Measurements from ENCODE around the gene FAT1. TPM values are rescaled to one million over a fixed set of nuclear protein-coding genes. Genes with fewer than 3 reads are reported as not detected.

FAT1 gene
- total and polyA plus RNA-seq, 9 of the 15 experiments (the other 6 are each of a cell fraction or from before 2014, with no cell fraction given): 6.0 to 38.4 (median 21.4) TPM

DNA sequence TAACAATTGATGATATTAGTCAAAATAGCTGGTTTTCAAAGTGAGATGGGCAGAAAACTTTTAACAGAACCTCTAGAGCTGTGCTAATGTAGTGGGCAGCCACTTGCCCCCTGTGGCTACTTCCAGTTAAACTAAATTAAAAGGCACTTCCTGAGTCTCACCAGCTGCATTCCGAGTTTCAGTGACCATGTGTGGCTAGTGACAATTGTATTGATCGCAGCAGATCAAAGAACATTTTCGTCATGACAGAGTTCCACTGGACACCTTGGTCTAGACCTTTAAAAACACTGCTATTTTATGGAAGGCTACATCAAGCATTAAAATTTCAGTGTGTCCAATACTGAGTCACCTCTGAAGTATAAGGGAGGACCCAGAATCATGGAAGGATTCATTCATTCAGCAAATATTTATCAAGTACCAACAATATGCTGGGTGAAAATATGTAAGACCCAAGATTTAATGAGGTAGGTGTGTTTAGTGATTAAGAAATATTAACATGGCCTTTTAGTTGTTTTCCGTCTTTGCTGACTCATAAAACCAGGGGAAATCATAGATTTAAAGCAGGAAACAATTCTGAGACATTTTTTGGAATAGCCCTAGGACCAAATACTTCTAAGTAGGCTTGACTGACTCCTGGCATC, 5.1 kb upstream of the FAT1 start (continued):
- TF ChIP-seq, protein P1, sequence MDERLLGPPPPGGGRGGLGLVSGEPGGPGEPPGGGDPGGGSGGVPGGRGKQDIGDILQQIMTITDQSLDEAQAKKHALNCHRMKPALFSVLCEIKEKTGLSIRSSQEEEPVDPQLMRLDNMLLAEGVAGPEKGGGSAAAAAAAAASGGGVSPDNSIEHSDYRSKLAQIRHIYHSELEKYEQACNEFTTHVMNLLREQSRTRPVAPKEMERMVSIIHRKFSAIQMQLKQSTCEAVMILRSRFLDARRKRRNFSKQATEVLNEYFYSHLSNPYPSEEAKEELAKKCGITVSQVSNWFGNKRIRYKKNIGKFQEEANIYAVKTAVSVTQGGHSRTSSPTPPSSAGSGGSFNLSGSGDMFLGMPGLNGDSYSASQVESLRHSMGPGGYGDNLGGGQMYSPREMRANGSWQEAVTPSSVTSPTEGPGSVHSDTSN (CRISPR knock-in tag; IDR thresholded peaks at IDR 0.05; ENCODE audit: low read depth): no peak
- TF ChIP-seq, protein P1 (tag; conservative IDR thresholded peaks at IDR 0.05; ENCODE audit: low read depth): no peak
- TF ChIP-seq SIRT6 (IDR thresholded peaks at IDR 0.05; ENCODE audit: low read depth, low read length): no peak
- no peak for TF ChIP-seq ESRRB (CRISPR knock-in tag; IDR thresholded peaks at IDR 0.05; ENCODE audit: borderline replicate concordance)

DNA sequence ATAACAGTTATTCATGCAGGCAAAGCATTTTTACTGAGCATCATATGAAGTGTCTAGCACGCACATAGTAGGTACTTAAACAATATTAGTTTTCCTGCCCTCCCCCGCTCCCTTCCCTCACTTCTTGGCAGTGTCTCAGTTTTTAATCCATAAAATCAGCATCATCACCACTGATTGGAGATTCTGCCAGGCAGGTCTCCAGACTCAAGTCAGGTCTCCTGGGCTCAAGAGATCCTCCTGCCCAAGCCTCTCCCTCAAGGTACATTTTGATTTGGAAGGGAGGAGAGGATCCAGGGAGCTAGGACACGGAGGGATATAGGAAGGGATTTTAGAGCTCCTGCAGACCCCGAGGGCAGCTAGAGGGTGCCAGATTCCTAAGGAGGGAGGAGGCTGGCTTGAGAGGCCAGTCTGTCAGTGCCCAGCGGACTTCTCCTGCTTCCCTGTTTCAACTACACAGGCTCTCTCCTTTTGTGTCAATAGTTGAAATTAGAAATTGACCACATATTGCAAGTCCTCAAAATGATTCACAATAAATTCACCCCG, 4.4 kb upstream of the FAT1 start:
- no TSS peak for BruUV-seq (replicated peaks)
- H3K4me3 ChIP-seq: no peak overlapping the region
- CTCF ChIA-PET (ENCODE audit: low intra/inter-chr PET ratio): no interaction called here
- TF ChIP-seq NONO (IDR thresholded peaks at IDR 0.05; ENCODE audit: low read depth in 2 of 2, low read length in 1 of 2): no peak
- TF ChIP-seq, protein P2, sequence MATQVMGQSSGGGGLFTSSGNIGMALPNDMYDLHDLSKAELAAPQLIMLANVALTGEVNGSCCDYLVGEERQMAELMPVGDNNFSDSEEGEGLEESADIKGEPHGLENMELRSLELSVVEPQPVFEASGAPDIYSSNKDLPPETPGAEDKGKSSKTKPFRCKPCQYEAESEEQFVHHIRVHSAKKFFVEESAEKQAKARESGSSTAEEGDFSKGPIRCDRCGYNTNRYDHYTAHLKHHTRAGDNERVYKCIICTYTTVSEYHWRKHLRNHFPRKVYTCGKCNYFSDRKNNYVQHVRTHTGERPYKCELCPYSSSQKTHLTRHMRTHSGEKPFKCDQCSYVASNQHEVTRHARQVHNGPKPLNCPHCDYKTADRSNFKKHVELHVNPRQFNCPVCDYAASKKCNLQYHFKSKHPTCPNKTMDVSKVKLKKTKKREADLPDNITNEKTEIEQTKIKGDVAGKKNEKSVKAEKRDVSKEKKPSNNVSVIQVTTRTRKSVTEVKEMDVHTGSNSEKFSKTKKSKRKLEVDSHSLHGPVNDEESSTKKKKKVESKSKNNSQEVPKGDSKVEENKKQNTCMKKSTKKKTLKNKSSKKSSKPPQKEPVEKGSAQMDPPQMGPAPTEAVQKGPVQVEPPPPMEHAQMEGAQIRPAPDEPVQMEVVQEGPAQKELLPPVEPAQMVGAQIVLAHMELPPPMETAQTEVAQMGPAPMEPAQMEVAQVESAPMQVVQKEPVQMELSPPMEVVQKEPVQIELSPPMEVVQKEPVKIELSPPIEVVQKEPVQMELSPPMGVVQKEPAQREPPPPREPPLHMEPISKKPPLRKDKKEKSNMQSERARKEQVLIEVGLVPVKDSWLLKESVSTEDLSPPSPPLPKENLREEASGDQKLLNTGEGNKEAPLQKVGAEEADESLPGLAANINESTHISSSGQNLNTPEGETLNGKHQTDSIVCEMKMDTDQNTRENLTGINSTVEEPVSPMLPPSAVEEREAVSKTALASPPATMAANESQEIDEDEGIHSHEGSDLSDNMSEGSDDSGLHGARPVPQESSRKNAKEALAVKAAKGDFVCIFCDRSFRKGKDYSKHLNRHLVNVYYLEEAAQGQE (IDR thresholded peaks at IDR 0.05; ENCODE audit: borderline replicate concordance): peak; percentile 32; the same call in 1 of the 2 replicates
- TF ChIP-seq, protein P2 (CRISPR knock-in tag; IDR thresholded peaks at IDR 0.05; ENCODE audit: low read depth): no peak
- peak; percentile 79 for TF ChIP-seq ZKSCAN1 (IDR thresholded peaks at IDR 0.05; ENCODE audit: low read depth, low read length)

More for the DNA sequence above, 4.4 kb upstream of the FAT1 start:
- Histone ChIP-seq H3K36me3 (ENCODE audit: control insufficient read depth, insufficient read depth, low read length) (no peaks in the 10 kb centered on the region), H3K9me3 (replicated peaks; ENCODE audit: control insufficient read depth, insufficient read depth, low read depth, low read length) (no peaks in the 10 kb centered on the region), H3K27me3 (ENCODE audit: control insufficient read depth in 2 of 2, insufficient read depth in 2 of 2, low read length in 2 of 2) (peaks cover 10 to 32% of the 10 kb centered on the region in 2 experiments; a peak in 4 of 5 replicates), H3K9ac (ENCODE audit: insufficient read depth in 1 of 2, low read depth in 2 of 2, low read length in 2 of 2) (no peak overlapping the region), H3K4me1 (replicated peaks in 1 of 2; ENCODE audit: control insufficient read depth in 2 of 2, insufficient read depth in 2 of 2, low read length in 2 of 2) (peaks cover 15 to 38% of the 10 kb centered on the region in 2 experiments; a peak in 4 of 5 replicates), H3K9me1 (ENCODE audit: control insufficient read depth, insufficient read depth, low read length) (no peaks in the 10 kb centered on the region), H4K20me1 (replicated peaks; ENCODE audit: control insufficient read depth, insufficient read depth, low read length) (no peaks in the 10 kb centered on the region), H2AFZ (ENCODE audit: low read depth, low read length) (no peak overlapping the region), H3K27ac (ENCODE audit: extremely low read depth, low read depth, low read length) (no peak overlapping the region), H3K79me2 (ENCODE audit: control insufficient read depth, insufficient read depth, low read length) (peaks cover 2% of the 10 kb centered on the region; the same call in 1 of the 3 replicates), H3K4me2 (ENCODE audit: insufficient read depth, low read length) (no peak overlapping the region)
- DNase-seq (ENCODE audit: extremely low read depth in 1 of 4, low spot score in 3 of 4) (peak in 1 of 4 experiments; percentile 17), FAIRE-seq (no peak), ATAC-seq (no peak)
- in situ Hi-C loops (cut with MboI) (loop anchor here (10.0 kb wide), 1 partner anchor 827 kb away; no protein-coding TSS in a partner anchor), intact Hi-C loops (cut with micrococcal nuclease) (loop anchor here (2.0 to 10.0 kb wide), 7 partner anchors 114 to 877 kb away; no protein-coding TSS in a partner anchor)
- POLR2A ChIA-PET: no interaction called here
- 27% methylated on average over 5 of the region's 6 CpGs for WGBS (ENCODE audit: insufficient coverage, low coverage, missing lambda C conversion rate)
